MCF 10A (cell line): ENCODE results near the gene CA14. TPM values are rescaled to one million over a fixed set of nuclear protein-coding genes. Genes with fewer than 3 reads are reported as not detected.

ENCODE experiments used
- BruUV-seq: library from RNA; stranded (reverse); fragments of 400-500 nt; replicated peaks from 2 replicates; lab custom pipeline; 2021; lab: Mats Ljungman, UMichigan
- CTCF ChIA-PET: fragments of 300-600 bp; sonication (Branson Sonifier 250); formaldehyde crosslinking; extraction: SDS; loops from one replicate; lab custom pipeline; 2021; ENCODE audit warnings: antibody characterized with exemption, inconsistent platforms; lab: Yijun Ruan, JAX
- POLR2A ChIA-PET: fragments of 300-600, 350-650 bp; sonication (Branson Sonifier 250); formaldehyde crosslinking; extraction: SDS; loops from one replicate; lab custom pipeline; 2020; ENCODE audit warnings: antibody characterized with exemption, inconsistent platforms; lab: Yijun Ruan, JAX
- DNase-seq: peaks from one replicate; pipeline ENCODE4 v3.0.0-alpha.2; 2018; ENCODE audit not compliant: unreplicated experiment
- H3K27ac Mint-ChIP-seq: one replicate; pipeline ENCODE4 v1.8.0; 2022; ENCODE audit warnings: mild to moderate bottlenecking, low read depth, mixed read lengths; ENCODE audit not compliant: unreplicated experiment
- H3K27me3 Mint-ChIP-seq: one replicate; pipeline ENCODE4 v1.8.0; 2022; ENCODE audit warnings: mixed read lengths; ENCODE audit not compliant: insufficient read depth, unreplicated experiment
- H3K36me3 Mint-ChIP-seq: one replicate; pipeline ENCODE4 v1.8.0; 2022; ENCODE audit warnings: mild to moderate bottlenecking, moderate library complexity, mixed read lengths; ENCODE audit not compliant: insufficient read depth, unreplicated experiment
- H3K4me1 Mint-ChIP-seq: one replicate; pipeline ENCODE4 v1.8.0; 2022; ENCODE audit warnings: mixed read lengths; ENCODE audit not compliant: insufficient read depth, unreplicated experiment
- H3K4me3 Mint-ChIP-seq: one replicate; pipeline ENCODE4 v1.8.0; 2022; ENCODE audit warnings: mild to moderate bottlenecking, moderate library complexity, mixed read lengths; ENCODE audit not compliant: unreplicated experiment
- H3K9me3 Mint-ChIP-seq: one replicate; pipeline ENCODE4 v1.8.0; 2022; ENCODE audit warnings: mixed read lengths; ENCODE audit not compliant: unreplicated experiment
- CTCF ChIP-seq: fragments of 200-600 bp; IDR thresholded peaks from one replicate; pipeline ENCODE4 v1.8.0; 2022; ENCODE audit warnings: antibody characterized with exemption, mild to moderate bottlenecking; ENCODE audit not compliant: unreplicated experiment
- intact Hi-C: fragments of 100-400 bp; cut with micrococcal nuclease; formaldehyde crosslinking; loops from 2 replicates; pipeline ENCODE4 v1.14.1; 2022
- total RNA-seq: library from RNA; stranded (reverse); gene quantifications from 2 replicates; pipeline ENCODE4 v1.2.3, GENCODE V29; 2022

The CA14 gene
- total RNA-seq, 1 experiment from 2014 or later = 0.26 TPM

DNA sequence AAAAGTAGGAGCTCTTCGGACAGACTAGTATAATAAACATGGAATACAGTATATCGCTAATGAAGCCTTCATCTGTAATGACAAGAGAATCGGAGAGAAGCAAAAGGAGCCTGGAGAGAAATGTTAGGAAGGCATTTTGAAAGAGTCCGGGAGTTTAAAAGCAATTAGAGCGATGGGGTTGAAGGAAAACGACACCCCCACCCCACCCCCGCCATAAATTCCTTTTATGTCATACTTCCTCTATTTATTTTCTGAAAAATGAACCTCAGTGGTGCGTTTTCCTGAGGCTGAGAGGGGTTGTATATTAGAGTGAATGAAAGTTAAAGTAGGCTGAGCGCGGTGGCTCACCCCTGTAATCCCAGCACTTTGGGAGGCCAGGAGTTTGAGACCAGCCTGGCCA is 11.9 kb downstream of the CA14 start:
- Mint-ChIP-seq H3K27ac (peak overlapping the region; percentile 83), H3K4me3 (peak overlapping the region; percentile 81), H3K4me1 (peaks cover 33% of the 10 kb centered on the region), H3K36me3 (peaks cover 26% of the 10 kb centered on the region), H3K9me3 (peaks cover 7% of the 10 kb centered on the region), H3K27me3 (no peaks in the 10 kb centered on the region)
- TF ChIP-seq CTCF = no peak
- TSS peak; percentile 78 for BruUV-seq
- intact Hi-C loops = no loop called here
- POLR2A ChIA-PET = interaction anchor here (0.7 to 6.3 kb wide), 25 partner anchors 10 to 1102 kb away, joined by 3 to 111 read pairs (median 4); partner anchors contain the start of genes ANP32E, CA14, CIART and CTSS
- DNase-seq = no peak
- CTCF ChIA-PET = interaction anchor here (0.6 to 4.6 kb wide), 6 partner anchors 9 to 291 kb away, joined by 3 to 47 read pairs (median 5); partner anchors contain the start of gene CA14

DNA sequence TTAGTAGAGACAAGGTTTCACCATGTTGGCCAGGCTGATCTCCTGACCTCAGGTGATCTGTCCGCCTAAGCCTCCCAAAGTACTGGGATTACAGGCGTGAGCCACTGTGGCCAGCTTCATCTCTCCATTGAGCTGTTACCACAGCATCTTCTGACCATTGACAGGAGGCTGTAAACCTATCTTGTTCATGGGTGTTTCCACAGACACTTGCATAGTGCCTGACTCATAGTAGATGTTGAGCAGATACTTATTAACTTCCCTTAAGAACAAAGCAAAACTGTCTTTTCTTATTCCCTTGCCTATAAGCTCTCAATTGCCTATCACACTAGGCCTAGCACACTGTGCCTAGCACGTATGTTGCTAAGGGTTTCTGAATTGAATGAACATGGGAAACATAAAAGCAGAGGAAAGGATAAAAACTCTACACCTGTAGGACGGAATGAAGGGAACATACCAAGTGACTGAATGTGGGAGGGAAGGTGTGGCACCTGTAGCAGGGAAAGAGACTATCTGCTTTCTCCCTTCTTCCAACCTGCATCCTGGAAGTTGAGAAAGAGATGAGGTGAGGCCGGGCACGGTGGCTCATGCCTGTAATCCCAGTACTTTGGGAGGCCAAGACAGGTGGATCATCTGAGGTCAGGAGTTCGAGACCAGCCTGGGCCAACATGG is 13.9 kb downstream of the CA14 start:
- Mint-ChIP-seq H3K27me3 (no peaks in the 10 kb centered on the region), H3K4me3 (no peak overlapping the region), H3K4me1 (peaks cover 33% of the 10 kb centered on the region), H3K9me3 (peaks cover 7% of the 10 kb centered on the region), H3K27ac (no peak overlapping the region), H3K36me3 (peaks cover 6% of the 10 kb centered on the region)
- ChIA-PET POLR2A (interaction anchor here (0.8 to 6.3 kb wide), 7 partner anchors 8 to 92 kb away, joined by 3 to 111 read pairs (median 6); partner anchors contain the start of genes CA14, CIART and RPRD2), CTCF (interaction anchor here (0.5 to 4.6 kb wide), 7 partner anchors 7 to 295 kb away, joined by 3 to 47 read pairs (median 3); partner anchors contain the start of gene CA14)
- no peak for DNase-seq
- intact Hi-C loops = no loop called here
- TF ChIP-seq CTCF = no peak
- no TSS peak for BruUV-seq

DNA sequence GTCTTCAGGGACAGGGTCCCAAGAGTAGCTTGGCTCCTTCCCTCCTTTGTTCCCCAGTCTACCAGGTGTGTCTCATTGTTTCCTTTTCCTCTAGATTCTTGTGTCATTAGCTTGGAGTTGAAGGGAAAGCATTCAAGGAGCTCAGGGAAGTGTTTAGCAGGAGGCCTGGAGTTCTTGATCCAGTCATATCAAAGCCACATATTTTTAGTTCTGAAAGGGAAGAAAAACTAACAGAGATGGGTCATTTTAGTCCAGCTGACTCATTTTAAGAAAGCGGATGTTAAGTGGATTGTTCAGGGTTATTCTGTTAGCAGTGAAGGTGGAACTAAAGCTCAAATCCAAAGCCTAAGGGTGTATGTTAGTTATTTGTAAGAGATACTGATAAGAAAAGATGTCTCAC is 15.7 kb downstream of the CA14 start:
- POLR2A ChIA-PET = interaction anchor here (1.2 to 6.3 kb wide), 6 partner anchors 6 to 263 kb away, joined by 3 to 111 read pairs (median 6); partner anchors contain the start of genes ANP32E, CIART, OTUD7B and RPRD2
- Mint-ChIP-seq H3K4me1 (peaks cover 19% of the 10 kb centered on the region), H3K27ac (no peak overlapping the region), H3K36me3 (peaks cover 5% of the 10 kb centered on the region), H3K4me3 (no peak overlapping the region), H3K9me3 (peaks cover 7% of the 10 kb centered on the region), H3K27me3 (no peaks in the 10 kb centered on the region)
- DNase-seq = no peak
- no TSS peak for BruUV-seq
- TF ChIP-seq CTCF = no peak
- CTCF ChIA-PET = interaction anchor here (0.6 to 1.9 kb wide), 5 partner anchors 8 to 260 kb away, joined by 3 to 12 read pairs (median 10); no protein-coding TSS in a partner anchor
- intact Hi-C loops = no loop called here

DNA sequence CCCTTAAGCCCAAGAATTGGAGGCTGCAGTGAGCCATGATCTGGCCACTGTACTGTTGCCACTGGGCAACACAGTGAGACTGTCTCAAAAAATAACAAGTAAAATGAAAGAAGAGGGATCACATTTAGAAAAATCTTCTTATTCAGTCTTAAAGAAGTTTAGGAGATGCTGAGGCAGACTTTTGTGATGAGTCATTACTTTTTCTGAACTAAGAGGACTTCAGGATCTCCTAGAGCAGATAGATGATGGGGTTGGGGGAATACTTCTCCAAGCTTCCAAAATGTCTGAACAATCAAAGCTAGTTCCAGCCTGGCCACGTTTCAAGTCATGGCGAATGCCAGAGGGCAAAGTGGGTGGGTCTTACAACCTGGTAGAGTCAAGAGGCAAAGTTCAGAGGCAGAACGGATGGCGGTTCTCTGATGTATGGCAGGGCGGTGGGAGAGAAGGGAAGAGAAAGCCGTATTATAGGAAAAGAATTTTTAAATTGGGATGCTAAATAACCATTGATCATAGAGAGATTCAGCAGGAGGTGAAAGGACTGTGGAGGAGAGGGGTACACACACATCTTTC is 22.6 kb downstream of the CA14 start:
- POLR2A ChIA-PET = interaction anchor here (0.9 to 7.1 kb wide), 8 partner anchors 9 to 212 kb away, joined by 3 to 239 read pairs (median 21); partner anchors contain the start of genes ANP32E, APH1A, C1orf54 and CA14
- no peak for DNase-seq
- Mint-ChIP-seq H3K36me3 (peaks cover 10% of the 10 kb centered on the region), H3K27ac (peak overlapping the region; percentile 94), H3K4me3 (peak overlapping the region; percentile 83), H3K27me3 (no peaks in the 10 kb centered on the region), H3K4me1 (peaks cover 43% of the 10 kb centered on the region), H3K9me3 (no peaks in the 10 kb centered on the region)
- no TSS peak for BruUV-seq
- TF ChIP-seq CTCF = no peak
- intact Hi-C loops = no loop called here
- CTCF ChIA-PET = interaction anchor here (0.6 to 8.2 kb wide), 11 partner anchors 9 to 719 kb away, joined by 3 to 215 read pairs (median 4); partner anchors contain the start of genes APH1A and CA14
